Right lobe of liver (tissue), 4 donors: ENCODE results near the gene CHST15.

Source experiments
- POLR2A ChIP-seq: fragments of 450-650 bp; IDR thresholded peaks from one replicate; pipeline ENCODE4 v1.6.1; 2017; ENCODE audit warnings: antibody characterized with exemption, mild to moderate bottlenecking
- TF ChIP-seq, protein P1 (sequence below), 4 donors: fragments of 200-600 bp in 3 of 4; fragments of 450-650 bp in 1 of 4; IDR thresholded peaks; one replicate each; pipeline versions ENCODE4 v1.5.1 to v1.8.0; 2016 to 2022; ENCODE audit warnings: antibody characterized with exemption in 4 of 4, mild to moderate bottlenecking in 2 of 4
- donor health status: DM: no; HTN: no; CAD: no.
- donor health status: DM: no; HTN: no; CAD: no.
- donor health status: DM: no; HTN: yes; CAD: no.

- TF ChIP-seq, protein P1, sequence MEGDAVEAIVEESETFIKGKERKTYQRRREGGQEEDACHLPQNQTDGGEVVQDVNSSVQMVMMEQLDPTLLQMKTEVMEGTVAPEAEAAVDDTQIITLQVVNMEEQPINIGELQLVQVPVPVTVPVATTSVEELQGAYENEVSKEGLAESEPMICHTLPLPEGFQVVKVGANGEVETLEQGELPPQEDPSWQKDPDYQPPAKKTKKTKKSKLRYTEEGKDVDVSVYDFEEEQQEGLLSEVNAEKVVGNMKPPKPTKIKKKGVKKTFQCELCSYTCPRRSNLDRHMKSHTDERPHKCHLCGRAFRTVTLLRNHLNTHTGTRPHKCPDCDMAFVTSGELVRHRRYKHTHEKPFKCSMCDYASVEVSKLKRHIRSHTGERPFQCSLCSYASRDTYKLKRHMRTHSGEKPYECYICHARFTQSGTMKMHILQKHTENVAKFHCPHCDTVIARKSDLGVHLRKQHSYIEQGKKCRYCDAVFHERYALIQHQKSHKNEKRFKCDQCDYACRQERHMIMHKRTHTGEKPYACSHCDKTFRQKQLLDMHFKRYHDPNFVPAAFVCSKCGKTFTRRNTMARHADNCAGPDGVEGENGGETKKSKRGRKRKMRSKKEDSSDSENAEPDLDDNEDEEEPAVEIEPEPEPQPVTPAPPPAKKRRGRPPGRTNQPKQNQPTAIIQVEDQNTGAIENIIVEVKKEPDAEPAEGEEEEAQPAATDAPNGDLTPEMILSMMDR (IDR thresholded peaks at IDR 0.05) = no peak
- no peak for TF ChIP-seq POLR2A
Measured at GRCh38 chr10:123962756-123963530, 130.5 kb downstream of the CHST15 start.
